Superior temporal gyrus (tissue), 1 donor: ENCODE data around the gene FHIT.

Source experiments
- DNase-seq: peaks from one replicate; pipeline ENCODE4 v3.0.0-alpha.2; 2016; ENCODE audit errors: extremely low spot score

Gene FHIT

GRCh38 chr3:59772416-59773408, 1478.5 kb downstream of the FHIT start:
- no peak for DNase-seq

GRCh38 chr3:59771768-59772181, 1479.5 kb downstream of the FHIT start:
- DNase-seq: no peak

DNA sequence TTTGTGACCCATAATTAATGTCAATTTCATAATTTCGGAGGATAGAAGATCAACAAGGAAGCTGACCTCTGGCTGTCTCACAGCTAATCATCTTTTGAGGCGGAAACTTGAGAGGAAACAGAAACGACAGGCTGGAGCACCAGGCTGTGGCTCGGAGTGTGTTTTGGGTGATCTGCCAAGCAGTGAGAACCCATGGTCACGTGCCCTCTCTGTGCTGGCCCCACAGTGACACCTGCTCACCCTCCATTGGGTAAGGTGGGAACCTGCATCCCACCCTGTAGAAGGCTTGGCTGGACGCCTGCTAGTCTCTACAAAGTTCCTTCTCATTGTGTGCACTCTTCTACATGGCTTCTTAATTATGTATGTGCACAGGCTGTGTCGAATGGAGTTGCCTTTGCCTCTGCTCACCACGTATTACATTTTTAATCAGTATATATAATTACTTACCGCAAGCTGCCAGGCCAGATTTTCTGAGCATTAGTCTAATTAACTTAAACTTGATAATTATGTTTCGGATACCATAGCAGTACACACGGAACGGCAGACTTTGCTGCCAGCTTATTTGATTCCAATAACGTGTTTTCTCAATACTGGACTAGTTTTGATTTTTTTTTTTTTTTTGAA, 1482.0 kb downstream of the FHIT start:
- DNase-seq: no peak

DNA sequence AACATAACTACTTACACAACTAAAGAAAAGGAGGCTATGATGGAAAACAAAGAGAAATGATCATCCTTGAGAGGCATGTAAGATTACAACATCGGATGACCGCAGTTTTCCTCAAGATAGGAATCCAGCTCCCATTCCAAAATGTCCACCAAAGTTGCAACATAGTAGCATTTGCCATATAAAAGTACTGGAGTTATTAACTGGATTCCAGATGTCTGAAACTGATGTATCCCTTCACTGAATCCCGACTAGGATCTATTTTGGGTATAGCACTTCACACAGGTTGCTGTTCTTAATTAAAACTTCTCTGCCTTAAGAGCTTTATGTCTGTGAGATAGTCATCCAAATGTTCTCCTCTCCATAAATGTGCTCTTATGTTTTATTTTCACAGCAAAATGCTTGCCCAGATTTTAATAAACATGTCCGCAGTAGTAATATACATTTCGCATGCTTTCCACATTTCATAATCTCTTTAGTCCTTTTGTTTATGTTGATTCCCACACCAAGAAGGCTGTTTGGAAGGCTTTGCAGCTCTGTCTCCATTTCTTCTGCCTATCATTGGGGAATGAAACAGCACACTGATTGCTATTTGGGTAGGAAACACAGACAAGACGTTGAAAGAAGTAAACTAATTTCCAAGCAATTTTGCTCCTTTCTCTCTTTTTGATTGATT, 1484.9 kb downstream of the FHIT start:
- no peak for DNase-seq

GRCh38 chr3:59764171-59764570, 1487.1 kb downstream of the FHIT start:
- no peak for DNase-seq

GRCh38 chr3:59762941-59763340, 1488.3 kb downstream of the FHIT start:
- no peak for DNase-seq

- DNase-seq: peak; percentile 29
Observed at GRCh38 chr3:59759298-59760031, 1491.8 kb downstream of the FHIT start.

- no peak for DNase-seq
Observed at GRCh38 chr3:59758672-59759071, 1492.6 kb downstream of the FHIT start.

DNA sequence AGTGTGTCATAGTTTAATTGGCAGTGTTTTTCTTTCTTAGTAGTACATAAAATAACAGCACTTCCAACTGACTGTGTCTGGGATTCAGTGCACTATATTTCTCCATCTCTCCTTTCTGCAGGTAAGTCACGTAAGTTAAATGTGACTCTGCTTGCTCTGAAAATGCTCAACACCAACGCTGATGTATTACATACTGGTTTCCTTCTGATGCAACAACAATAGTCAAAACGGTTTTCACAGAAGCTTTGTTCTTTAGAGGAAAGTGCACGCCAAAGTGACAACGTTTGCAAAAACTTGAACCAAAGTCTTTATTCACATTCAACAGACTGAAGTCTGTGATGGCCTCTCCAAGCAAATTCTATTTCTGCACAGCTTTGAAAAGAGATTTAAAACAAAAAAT, 1494.3 kb downstream of the FHIT start:
- no peak for DNase-seq

DNA sequence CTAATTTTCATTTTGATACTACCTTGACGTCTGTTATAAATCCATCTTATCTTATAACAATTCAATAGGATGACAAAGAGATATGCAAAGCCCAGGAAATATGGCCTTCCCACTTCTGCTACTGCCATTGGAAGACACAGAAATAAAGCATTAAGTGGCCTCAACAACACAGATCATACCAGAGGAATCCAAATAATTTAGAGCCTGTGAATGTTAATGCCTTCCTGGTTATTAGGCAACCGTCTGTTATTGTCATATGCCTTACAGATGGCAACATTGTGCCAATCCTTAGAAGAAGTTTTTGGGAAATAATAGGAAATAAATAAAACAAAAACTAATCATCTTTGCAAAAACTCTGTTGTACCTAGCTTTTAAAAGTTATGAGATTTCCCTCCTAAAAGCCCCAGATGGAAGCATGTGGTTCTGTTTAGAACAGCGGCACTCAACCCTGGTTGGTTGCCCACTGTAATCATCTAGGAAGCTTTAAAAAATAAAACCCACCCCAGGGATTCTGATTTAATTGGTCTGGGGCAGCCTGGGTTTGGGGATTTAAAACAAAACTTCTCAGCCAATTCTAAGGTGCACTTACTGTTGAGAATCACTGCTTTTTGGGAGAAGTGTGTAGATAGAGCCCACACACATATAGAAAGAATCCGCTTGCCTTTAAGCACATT, 1496.7 kb downstream of the FHIT start:
- DNase-seq: no peak

- DNase-seq: no peak
Observed at GRCh38 chr3:59753808-59754450, 1497.3 kb downstream of the FHIT start.

DNA sequence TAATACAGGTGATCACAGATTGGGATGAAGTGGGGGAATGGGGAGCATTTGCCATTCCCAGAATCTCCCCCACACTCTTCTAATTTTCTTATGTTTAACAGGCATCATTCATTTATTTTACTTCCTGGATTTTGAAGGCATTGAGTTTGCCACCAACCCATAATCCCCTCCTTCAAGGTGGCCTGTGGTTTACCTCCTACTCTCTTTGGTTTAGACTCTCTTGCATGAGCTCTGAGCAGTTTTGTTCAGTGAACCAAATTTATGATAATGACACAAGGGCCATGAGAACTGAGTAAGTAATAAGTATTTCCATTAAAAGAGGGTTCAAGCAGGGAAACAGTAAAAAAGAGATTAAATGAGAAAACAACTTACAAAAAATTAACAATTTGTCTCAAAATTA, 1498.3 kb downstream of the FHIT start:
- DNase-seq: no peak

DNA sequence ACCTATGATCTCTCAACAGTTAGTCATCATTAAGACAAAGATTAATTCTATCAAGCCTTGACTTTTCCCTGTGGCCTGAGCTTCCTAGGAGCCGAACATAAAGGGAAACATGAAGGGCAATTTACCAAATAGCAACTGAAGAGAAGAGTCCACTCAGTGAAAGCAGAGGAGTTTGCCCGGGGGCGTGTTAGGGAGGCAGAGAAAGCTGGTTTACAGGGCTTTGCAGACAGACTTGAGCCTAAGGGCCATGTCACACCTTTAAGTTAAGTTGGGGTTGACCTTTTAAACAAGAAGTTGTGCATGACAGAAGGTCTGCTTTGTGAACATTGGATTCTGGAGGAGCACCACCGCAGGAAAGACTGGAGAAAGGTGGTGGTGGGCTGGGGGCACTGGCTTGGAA, 1499.6 kb downstream of the FHIT start:
- DNase-seq: no peak

DNA sequence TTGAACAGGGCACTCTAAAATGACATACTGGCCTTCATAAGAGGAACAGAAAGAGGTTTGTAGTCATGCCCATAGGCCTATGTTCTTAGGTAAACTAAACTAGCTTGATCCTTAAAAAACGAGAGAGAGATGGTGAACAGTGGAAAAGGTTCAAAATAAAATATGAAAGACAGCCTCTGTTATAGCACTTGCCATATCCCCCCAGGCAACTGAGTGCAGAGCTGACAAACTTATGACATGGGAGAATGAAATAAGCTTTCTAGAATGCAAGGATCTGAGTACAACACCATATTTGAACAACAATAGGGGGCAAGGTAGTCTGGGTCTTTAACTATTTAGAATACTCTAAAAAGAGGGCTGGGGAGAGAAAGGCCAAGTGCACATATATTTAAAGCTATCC, 1500.9 kb downstream of the FHIT start:
- DNase-seq: no peak

- no peak for DNase-seq
Observed at GRCh38 chr3:59749291-59749690, 1502.0 kb downstream of the FHIT start.

GRCh38 chr3:59746585-59746984, 1504.7 kb downstream of the FHIT start:
- no peak for DNase-seq

GRCh38 chr3:59737241-59737640, 1514.0 kb downstream of the FHIT start:
- DNase-seq: no peak

GRCh38 chr3:59734061-59734460, 1517.2 kb downstream of the FHIT start:
- no peak for DNase-seq

GRCh38 chr3:59733041-59733809, 1518.0 kb downstream of the FHIT start:
- DNase-seq: no peak

DNA sequence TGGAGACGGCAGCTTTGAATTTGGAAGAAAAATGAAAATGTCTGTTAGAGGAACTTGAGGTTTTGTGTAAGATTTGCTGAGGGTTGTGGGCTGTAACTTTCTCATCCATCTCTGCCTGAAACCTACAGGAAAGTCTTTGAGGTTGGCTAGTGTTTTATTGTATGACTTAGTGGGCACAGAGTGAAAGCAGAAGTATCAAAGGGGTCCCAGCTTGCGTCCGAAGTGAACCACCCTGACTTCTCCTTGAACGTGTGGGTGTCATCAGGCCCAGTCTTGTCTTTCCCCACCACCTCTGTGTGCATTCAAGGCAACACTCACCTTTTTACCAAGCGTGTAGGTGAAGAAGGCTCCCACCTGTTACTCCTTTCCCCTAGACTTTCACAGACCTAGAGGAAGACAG, 1519.3 kb downstream of the FHIT start:
- DNase-seq: no peak
